GM11168 (cell line): ENCODE results near the gene SCN8A.

Experiments
- in situ Hi-C: fragments of 300-500 bp; cut with MboI; formaldehyde crosslinking; loops from one replicate; pipeline ENCODE4 v1.12.0; 2022; ENCODE audit warnings: low sequenced_read_pairs; ENCODE audit not compliant: unreplicated experiment

The SCN8A gene

GRCh38 chr12:51663390-51663789, 72.4 kb downstream of the SCN8A start:
- in situ Hi-C loops: no loop called here

- in situ Hi-C loops: no loop called here
These were observed 75.7 kb downstream of the SCN8A start for GRCh38 chr12:51666696-51667095.

- in situ Hi-C loops: no loop called here
These were observed 76.2 kb downstream of the SCN8A start for GRCh38 chr12:51667269-51667668.

GRCh38 chr12:51669271-51669670, 78.2 kb downstream of the SCN8A start:
- in situ Hi-C loops: no loop called here

- in situ Hi-C loops: no loop called here
These were observed 79.0 kb downstream of the SCN8A start for GRCh38 chr12:51669996-51670395.

- in situ Hi-C loops: no loop called here
These were observed 81.3 kb downstream of the SCN8A start for GRCh38 chr12:51672334-51672733.

- in situ Hi-C loops: no loop called here
These were observed 84.2 kb downstream of the SCN8A start for GRCh38 chr12:51675071-51675803.

GRCh38 chr12:51676875-51677274, 85.8 kb downstream of the SCN8A start:
- in situ Hi-C loops: no loop called here

GRCh38 chr12:51677284-51677968, 86.4 kb downstream of the SCN8A start:
- in situ Hi-C loops: no loop called here

- in situ Hi-C loops: no loop called here
These were observed 87.2 kb downstream of the SCN8A start for GRCh38 chr12:51678086-51678724.

- in situ Hi-C loops: no loop called here
These were observed 91.9 kb downstream of the SCN8A start for GRCh38 chr12:51682981-51683380.

GRCh38 chr12:51683763-51684357, 92.8 kb downstream of the SCN8A start:
- in situ Hi-C loops: no loop called here

GRCh38 chr12:51686727-51687126, 95.7 kb downstream of the SCN8A start:
- in situ Hi-C loops: no loop called here

- in situ Hi-C loops: no loop called here
These were observed 96.1 kb downstream of the SCN8A start for GRCh38 chr12:51687177-51687576.

- in situ Hi-C loops: no loop called here
These were observed 96.6 kb downstream of the SCN8A start for GRCh38 chr12:51687614-51688013.

GRCh38 chr12:51689983-51690382, 99.0 kb downstream of the SCN8A start:
- in situ Hi-C loops: no loop called here

- in situ Hi-C loops: no loop called here
These were observed 101.0 kb downstream of the SCN8A start for GRCh38 chr12:51692016-51692415.

GRCh38 chr12:51693569-51693968, 102.5 kb downstream of the SCN8A start:
- in situ Hi-C loops: no loop called here

- in situ Hi-C loops: no loop called here
These were observed 103.1 kb downstream of the SCN8A start for GRCh38 chr12:51694146-51694545.

GRCh38 chr12:51695241-51696010, 104.4 kb downstream of the SCN8A start:
- in situ Hi-C loops: no loop called here
